Panc1 (cell line): ENCODE results near the gene NARS2. TPM values are rescaled to one million over a fixed set of nuclear protein-coding genes. Genes with fewer than 3 reads are reported as not detected.
A peak's percentile ranks its signal among the peaks of the same experiment; 100 is the strongest.

Experiments
- ATAC-seq: fragments of 200-7000 bp; cut with Tn5 transposase; 2 replicates; pipeline ENCODE4 v1.9.1; 2020; ENCODE audit warnings: mild to moderate bottlenecking, moderate library complexity
- BruUV-seq: library from RNA; stranded (reverse); fragments of 400-500 nt; replicated peaks from 2 replicates; lab custom pipeline; 2021; lab: Mats Ljungman, UMichigan
- CTCF ChIA-PET: fragments of 300-600 bp; sonication (Branson Sonifier 250); formaldehyde crosslinking; loops from one replicate; lab custom pipeline; 2022; ENCODE audit warnings: antibody characterized with exemption; lab: Charles Lee
- POLR2A ChIA-PET: fragments of 300-600 bp; sonication (Branson Sonifier 250); formaldehyde crosslinking; loops from one replicate; lab custom pipeline; 2022; ENCODE audit warnings: antibody characterized with exemption; lab: Charles Lee
- DNase-seq: peaks from one replicate; pipeline ENCODE4 v3.0.0-alpha.2; 2010; ENCODE audit warnings: low read depth, low spot score
- H3K27ac ChIP-seq: 2 replicates; pipeline ENCODE4 v1.5.1; 2011; ENCODE audit warnings: mild to moderate bottlenecking, low read length, inconsistent platforms
- H3K27me3 ChIP-seq: fragments of 200-500 bp; sonication (Bioruptor generic); 2 replicates; pipeline ENCODE4 v1.6.0; 2014; ENCODE audit warnings: low read length, inconsistent platforms; ENCODE audit not compliant: control insufficient read depth, insufficient read depth
- H3K36me3 ChIP-seq: fragments of 200-500 bp; sonication (Bioruptor generic); 2 replicates; pipeline ENCODE4 v1.5.1; 2014; ENCODE audit warnings: inconsistent platforms, mild to moderate bottlenecking, low read length, moderate library complexity; ENCODE audit not compliant: control insufficient read depth, insufficient read depth
- H3K4me1 ChIP-seq: 2 replicates; pipeline ENCODE4 v1.5.1; 2011; ENCODE audit warnings: inconsistent platforms, mild to moderate bottlenecking, low read length, moderate library complexity; ENCODE audit not compliant: control insufficient read depth, insufficient read depth
- H3K4me3 ChIP-seq, 2 experiments: 2 replicates each; pipeline ENCODE4 v1.5.1; 2011 to 2012; ENCODE audit warnings: low read depth in 2 of 2, low read length in 2 of 2, mild to moderate bottlenecking in 2 of 2, inconsistent platforms in 1 of 2, moderate library complexity in 1 of 2
- H3K9me3 ChIP-seq: fragments of 200-500 bp; sonication (Bioruptor generic); 2 replicates; pipeline ENCODE4 v1.5.1; 2014; ENCODE audit warnings: low read depth, mild to moderate bottlenecking, inconsistent platforms, low read length, moderate library complexity; ENCODE audit not compliant: control insufficient read depth, insufficient read depth
- CTCF ChIP-seq: fragments of 450-650 bp; IDR thresholded peaks from 2 replicates; pipeline ENCODE4 v1.5.1; 2017; ENCODE audit warnings: mild to moderate bottlenecking
- POLR2AphosphoS5 ChIP-seq: IDR thresholded peaks from 2 replicates; pipeline ENCODE4 v1.6.1; 2012; ENCODE audit warnings: mild to moderate bottlenecking, low read depth, low read length, moderate library complexity
- REST ChIP-seq, 2 experiments: IDR thresholded peaks; 2 replicates each; pipeline ENCODE4 v1.6.1; 2011 to 2012; ENCODE audit warnings: low read depth in 2 of 2, control low read depth in 1 of 2, low read length in 1 of 2, mild to moderate bottlenecking in 1 of 2, moderate library complexity in 1 of 2; ENCODE audit not compliant: insufficient read depth in 1 of 2
- SIN3A ChIP-seq: IDR thresholded peaks from 2 replicates; pipeline ENCODE4 v1.6.1; 2012; ENCODE audit warnings: low read depth, mild to moderate bottlenecking, low read length, moderate library complexity, borderline replicate concordance; ENCODE audit not compliant: insufficient read depth
- TCF7L2 ChIP-seq: IDR thresholded peaks from 2 replicates; pipeline ENCODE4 v1.6.1; 2011; ENCODE audit warnings: mild to moderate bottlenecking, low read depth, low read length, inconsistent platforms
- in situ Hi-C: cut with HindIII; loops from 2 replicates; pipeline ENCODE4 v1.10.0; 2016; ENCODE audit warnings: low sequenced_read_pairs, low pct_unique_long_range_greater_than_20kb
- intact Hi-C: fragments of 100-400 bp; cut with micrococcal nuclease; formaldehyde crosslinking; loops from one replicate; pipeline ENCODE4 v1.10.0; 2022; ENCODE audit not compliant: unreplicated experiment
- total RNA-seq: library from RNA; stranded (reverse); gene quantifications from one replicate; pipeline ENCODE4 v1.2.1, GENCODE V29; 2021; ENCODE audit not compliant: unreplicated experiment

Gene NARS2
- total RNA-seq, 1 experiment from 2014 or later = 29.8 TPM

- Histone ChIP-seq H3K4me1 (peaks cover 14% of the 10 kb centered on the region), H3K4me3 (peak overlapping the region; percentile 62 to 98), H3K9me3 (no peaks in the 10 kb centered on the region), H3K36me3 (0 out of 2 replicates have a peak, but pooled peaks cover 3% of the 10 kb centered on the region), H3K27me3 (peaks cover 2% of the 10 kb centered on the region; the same call in 1 of the 2 replicates), H3K27ac (peak overlapping the region; percentile 90)
- no TSS peak for BruUV-seq
- no peak for ATAC-seq
- ChIA-PET POLR2A (no interaction called here), CTCF (interaction anchor here (1.4 kb wide), 1 partner anchor 11 kb away, joined by 7 read pairs; no protein-coding TSS in a partner anchor)
- no peak for TF ChIP-seq CTCF
- TF ChIP-seq SIN3A = no peak
- TF ChIP-seq REST (IDR thresholded peaks at IDR 0.05; ENCODE audit: insufficient read depth in 1 of 2, low read depth in 2 of 2, low read length in 1 of 2) = no peak
- no peak for TF ChIP-seq POLR2AphosphoS5
- no peak for TF ChIP-seq TCF7L2
- intact Hi-C loops (no loop called here), in situ Hi-C loops (no loop called here)
- DNase-seq = no peak
Measured at GRCh38 chr11:78575478-78575877, 814 bp upstream of the NARS2 start.

- ChIA-PET POLR2A (no interaction called here), CTCF (interaction anchor here (0.6 kb wide), 1 partner anchor 79 kb away, joined by 3 read pairs; no protein-coding TSS in a partner anchor)
- peaks cover 4% of the 10 kb centered on the region for H3K36me3 ChIP-seq
- DNase-seq = no peak
- in situ Hi-C loops (no loop called here), intact Hi-C loops (no loop called here)
- no peaks in the 10 kb centered on the region for H3K9me3 ChIP-seq
- no TSS peak for BruUV-seq
- no peaks in the 10 kb centered on the region for H3K27me3 ChIP-seq
- peaks cover 14% of the 10 kb centered on the region for H3K4me1 ChIP-seq
- ATAC-seq = no peak
- peak overlapping the region; percentile 90 for H3K27ac ChIP-seq
- H3K4me3 ChIP-seq = peak overlapping the region; percentile 62 to 98
- TF ChIP-seq SIN3A = no peak
- TF ChIP-seq CTCF = no peak
- TF ChIP-seq POLR2AphosphoS5 = no peak
- TF ChIP-seq REST (IDR thresholded peaks at IDR 0.05; ENCODE audit: insufficient read depth in 1 of 2, low read depth in 2 of 2, low read length in 1 of 2) = no peak
- TF ChIP-seq TCF7L2 = no peak
Measured at GRCh38 chr11:78573681-78574080, 983 bp downstream of the NARS2 start.
